Ovary (tissue), 3 donors: Measurements from ENCODE around the gene ASB9.

ENCODE experiments used
- POLR2A ChIP-seq: fragments of 450-650 bp; IDR thresholded peaks from one replicate; pipeline ENCODE4 v1.6.1; 2017; ENCODE audit warnings: antibody characterized with exemption, mild to moderate bottlenecking, moderate library complexity
- TF ChIP-seq, protein P1 (sequence below), 3 donors: fragments of 450-650 bp in 2 of 3; fragments of 200-600 bp in 1 of 3; IDR thresholded peaks; one replicate each; pipeline versions ENCODE4 v1.5.1 to v1.8.0; 2016 to 2022; ENCODE audit warnings: antibody characterized with exemption in 3 of 3, mild to moderate bottlenecking in 1 of 3
- donor health status: DM: no; HTN: no; CAD: no.

GRCh38 chrX:15315509-15315908, 45.6 kb upstream of the ASB9 start, which contains the start of gene ASB11:
- TF ChIP-seq, protein P1, sequence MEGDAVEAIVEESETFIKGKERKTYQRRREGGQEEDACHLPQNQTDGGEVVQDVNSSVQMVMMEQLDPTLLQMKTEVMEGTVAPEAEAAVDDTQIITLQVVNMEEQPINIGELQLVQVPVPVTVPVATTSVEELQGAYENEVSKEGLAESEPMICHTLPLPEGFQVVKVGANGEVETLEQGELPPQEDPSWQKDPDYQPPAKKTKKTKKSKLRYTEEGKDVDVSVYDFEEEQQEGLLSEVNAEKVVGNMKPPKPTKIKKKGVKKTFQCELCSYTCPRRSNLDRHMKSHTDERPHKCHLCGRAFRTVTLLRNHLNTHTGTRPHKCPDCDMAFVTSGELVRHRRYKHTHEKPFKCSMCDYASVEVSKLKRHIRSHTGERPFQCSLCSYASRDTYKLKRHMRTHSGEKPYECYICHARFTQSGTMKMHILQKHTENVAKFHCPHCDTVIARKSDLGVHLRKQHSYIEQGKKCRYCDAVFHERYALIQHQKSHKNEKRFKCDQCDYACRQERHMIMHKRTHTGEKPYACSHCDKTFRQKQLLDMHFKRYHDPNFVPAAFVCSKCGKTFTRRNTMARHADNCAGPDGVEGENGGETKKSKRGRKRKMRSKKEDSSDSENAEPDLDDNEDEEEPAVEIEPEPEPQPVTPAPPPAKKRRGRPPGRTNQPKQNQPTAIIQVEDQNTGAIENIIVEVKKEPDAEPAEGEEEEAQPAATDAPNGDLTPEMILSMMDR (IDR thresholded peaks at IDR 0.05), result no peak
- no peak for TF ChIP-seq POLR2A
